ENCODE results near the gene LRP10.

DNA sequence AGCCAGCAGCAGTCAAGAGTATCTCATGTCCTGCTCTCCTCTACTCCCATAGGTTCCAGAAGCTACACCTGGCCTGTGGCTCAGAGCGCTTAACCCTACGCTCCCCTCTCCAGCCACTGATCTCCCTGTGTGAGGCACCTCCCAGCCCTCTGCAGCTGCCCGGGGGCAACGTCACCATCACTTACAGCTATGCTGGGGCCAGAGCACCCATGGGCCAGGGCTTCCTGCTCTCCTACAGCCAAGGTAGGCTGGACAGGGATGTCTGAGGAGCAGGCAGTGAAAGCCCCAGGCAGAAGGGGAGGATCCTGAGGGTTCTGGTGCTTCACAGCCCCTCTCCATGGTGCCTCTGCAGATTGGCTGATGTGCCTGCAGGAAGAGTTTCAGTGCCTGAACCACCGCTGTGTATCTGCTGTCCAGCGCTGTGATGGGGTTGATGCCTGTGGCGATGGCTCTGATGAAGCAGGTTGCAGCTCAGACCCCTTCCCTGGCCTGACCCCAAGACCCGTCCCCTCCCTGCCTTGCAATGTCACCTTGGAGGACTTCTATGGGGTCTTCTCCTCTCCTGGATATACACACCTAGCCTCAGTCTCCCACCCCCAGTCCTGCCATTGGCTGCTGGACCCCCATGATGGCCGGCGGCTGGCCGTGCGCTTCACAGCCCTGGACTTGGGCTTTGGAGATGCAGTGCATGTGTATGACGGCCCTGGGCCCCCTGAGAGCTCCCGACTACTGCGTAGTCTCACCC lies 3.6 kb downstream of the LRP10 start:
- no peak for TF ChIP-seq EZH2phosphoT487 (IDR thresholded peaks at IDR 0.05; ENCODE audit: insufficient read depth, low read depth)
- no peak for TF ChIP-seq EZH2 (IDR thresholded peaks at IDR 0.05; ENCODE audit: insufficient read depth, poor library complexity, severe bottlenecking)
